ENCODE results near the gene ITGB6. TPM values are rescaled to one million over a fixed set of nuclear protein-coding genes. Genes with fewer than 3 reads are reported as not detected.

ITGB6 gene
- total and polyA plus RNA-seq, 2 of the 8 experiments (the other 6 are each of a cell fraction or from before 2014, with no cell fraction given), result not detected

DNA sequence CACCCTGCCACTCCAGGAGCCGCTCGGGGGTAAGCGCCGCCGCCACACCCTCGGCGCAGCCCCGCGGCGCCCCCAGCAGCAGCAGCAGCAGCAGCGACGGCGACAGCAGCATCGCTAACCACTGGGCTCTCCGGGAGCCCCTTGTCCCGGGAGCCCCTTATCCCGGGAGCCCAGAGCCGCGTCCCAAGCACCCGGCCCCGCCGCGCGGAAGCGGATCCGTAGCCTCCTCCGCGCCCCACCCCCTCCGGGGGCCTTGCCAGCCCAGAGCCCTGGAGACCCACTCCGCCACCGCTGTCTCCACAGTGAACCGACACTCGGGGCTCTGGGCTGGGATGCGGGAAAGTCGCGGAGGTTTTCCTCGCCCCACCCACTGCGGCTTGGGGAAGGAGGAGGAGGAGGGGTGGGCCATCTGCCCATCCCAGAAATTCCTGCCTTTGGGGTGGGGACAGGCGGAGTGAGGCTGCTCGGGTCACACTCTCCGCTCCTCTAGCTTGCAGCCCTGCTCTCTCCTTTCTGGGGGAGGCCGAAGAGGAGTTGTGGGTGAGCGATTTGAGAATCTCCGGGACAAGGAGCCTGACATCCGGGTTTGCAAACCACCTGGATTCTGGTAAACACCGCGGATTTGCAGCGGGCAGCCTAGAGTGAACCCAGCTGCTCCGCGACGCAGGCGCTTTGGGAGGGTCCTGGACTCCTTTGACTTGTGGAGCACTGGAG lies 137.6 kb downstream of the ITGB6 start, which contains the start of gene PLA2R1:
Gene PLA2R1, minus strand, starts transcription at position 324 of the 714 bp plus-strand sequence. Its CDS starts 212 bp downstream, at position 112.
- ChIA-PET POLR2A (ENCODE audit: partially characterized antibody) (interaction anchor here (0.6 to 1.6 kb wide), 3 partner anchors 9 to 776 kb away, joined by 3 to 4 read pairs (median 4); partner anchors contain the start of gene WDSUB1), CTCF (ENCODE audit: partially characterized antibody) (interaction anchor here (1.3 kb wide), 2 partner anchors 11 to 14 kb away, joined by 3 to 4 read pairs; no protein-coding TSS in a partner anchor)
- Histone ChIP-seq H4K20me1 (replicated peaks in 1 of 2; ENCODE audit: control insufficient read depth in 1 of 2, insufficient read depth in 2 of 2, low read length in 2 of 2) (no peaks in the 10 kb centered on the region), H3K56ac (replicated peaks; ENCODE audit: insufficient read length, low read depth, low read length) (no peak within 1 kb of the TSS), H2BK15ac (ENCODE audit: low read length) (no peak within 1 kb of the TSS), H2AFZ (ENCODE audit: low read length) (peak within 1 kb of the TSS; percentile 88), H3K14ac (ENCODE audit: insufficient read length) (no peak within 1 kb of the TSS), H3K4me2 (ENCODE audit: insufficient read depth in 1 of 2, low read depth in 2 of 2, low read length in 2 of 2) (peak within 1 kb of the TSS; percentile 72 to 94), H2BK5ac (ENCODE audit: low read depth, low read length) (no peak within 1 kb of the TSS; the same call in 1 of the 2 replicates), H3K27me3 (replicated peaks in 1 of 4; ENCODE audit: control insufficient read depth in 3 of 4, extremely low read depth in 1 of 4, insufficient read depth in 3 of 4, low read length in 3 of 4) (peaks cover 0 to 18% (median 17%) of the 10 kb centered on the region in 4 experiments; a peak in 6 of 7 replicates), H3K79me1 (ENCODE audit: low read depth, low read length) (no peaks in the 10 kb centered on the region), H3K36me3 (ENCODE audit: control insufficient read depth in 2 of 4, insufficient read depth in 4 of 4, low read length in 3 of 4) (peaks cover 0 to 5% (median 0%) of the 10 kb centered on the region in 4 experiments; a peak in 1 of 8 replicates), H2BK20ac (ENCODE audit: low read length) (peak within 1 kb of the TSS; percentile 93; the same call in 1 of the 2 replicates), H3K27ac (ENCODE audit: low read depth, low read length) (no peak within 1 kb of the TSS), H3K9ac (replicated peaks in 1 of 4; ENCODE audit: extremely low read depth in 1 of 4, low read depth in 3 of 4, low read length in 3 of 4) (peak within 1 kb of the TSS in 2 of 4 experiments; percentile 27 to 44; a peak in 3 of 7 replicates), H3K23me2 (ENCODE audit: low read depth, low read length) (peaks cover 11% of the 10 kb centered on the region; the same call in 1 of the 2 replicates), H4K5ac (ENCODE audit: insufficient read length, low read depth, low read length) (no peak within 1 kb of the TSS), H3K4me3 (ENCODE audit: extremely low read depth in 1 of 4, insufficient read depth in 2 of 4, low read depth in 3 of 4, low read length in 4 of 4) (peak within 1 kb of the TSS; percentile 33 to 78 (median 62)), H3K23ac (ENCODE audit: insufficient read length) (no peak within 1 kb of the TSS), H2AK5ac (ENCODE audit: low read depth, low read length) (no peak within 1 kb of the TSS), H4K8ac (ENCODE audit: extremely low read depth, insufficient read depth, low read length) (no peak within 1 kb of the TSS; the same call in 1 of the 2 replicates), H2BK120ac (replicated peaks; ENCODE audit: low read depth, low read length) (no peak within 1 kb of the TSS), H3K18ac (ENCODE audit: extremely low read depth, low read length) (peak within 1 kb of the TSS; percentile 51), H3K4ac (replicated peaks; ENCODE audit: insufficient read length, low read depth, low read length) (no peak within 1 kb of the TSS), H2BK12ac (ENCODE audit: low read depth, low read length) (peak within 1 kb of the TSS; percentile 29; the same call in 1 of the 2 replicates), H3K79me2 (ENCODE audit: control insufficient read depth in 1 of 2, insufficient read depth in 2 of 2, low read length in 2 of 2) (no peaks in the 10 kb centered on the region), H3K9me3 (ENCODE audit: insufficient read depth in 2 of 2, low read depth in 1 of 2, low read length in 1 of 2) (peaks cover 0 to 6% of the 10 kb centered on the region in 2 experiments; a peak in 1 of 4 replicates), H4K91ac (replicated peaks; ENCODE audit: insufficient read length, low read length) (no peak within 1 kb of the TSS), H3K4me1 (replicated peaks in 1 of 4; ENCODE audit: control insufficient read depth in 3 of 4, insufficient read depth in 4 of 4, low read length in 3 of 4) (peaks cover 4 to 8% (median 5%) of the 10 kb centered on the region in 4 experiments; a peak in 6 of 7 replicates)
- 1% methylated on average over 41 of the region's 52 CpGs; no CpG with 5 or more reads in 1 of the 2 experiments for WGBS, 2 experiments (ENCODE audit: extremely low coverage in 1 of 2, insufficient coverage in 1 of 2, insufficient read length in 1 of 2, insufficient replicate concordance in 2 of 2, low coverage in 1 of 2, low lambda C conversion rate in 2 of 2, missing lambda C conversion rate in 1 of 2)
- FAIRE-seq, result no peak
- DNase-seq (ENCODE audit: low read depth in 1 of 2, low spot score in 2 of 2), result peak in 1 of 2 experiments; percentile 83
- no peak for TF ChIP-seq SP1 (IDR thresholded peaks at IDR 0.05; ENCODE audit: low read depth, low read length)
- TF ChIP-seq EZH2 (IDR thresholded peaks at IDR 0.05; ENCODE audit: low read depth, low read length, severe bottlenecking), result peak; percentile 48
- no peak for TF ChIP-seq RXRA (IDR thresholded peaks at IDR 0.05; ENCODE audit: insufficient read depth, low read depth, low read length)
- TF ChIP-seq, protein P1, sequence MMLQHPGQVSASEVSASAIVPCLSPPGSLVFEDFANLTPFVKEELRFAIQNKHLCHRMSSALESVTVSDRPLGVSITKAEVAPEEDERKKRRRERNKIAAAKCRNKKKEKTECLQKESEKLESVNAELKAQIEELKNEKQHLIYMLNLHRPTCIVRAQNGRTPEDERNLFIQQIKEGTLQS (IDR thresholded peaks at IDR 0.05; ENCODE audit: insufficient read depth, low read depth, low read length), result no peak
- TF ChIP-seq, protein P2, sequence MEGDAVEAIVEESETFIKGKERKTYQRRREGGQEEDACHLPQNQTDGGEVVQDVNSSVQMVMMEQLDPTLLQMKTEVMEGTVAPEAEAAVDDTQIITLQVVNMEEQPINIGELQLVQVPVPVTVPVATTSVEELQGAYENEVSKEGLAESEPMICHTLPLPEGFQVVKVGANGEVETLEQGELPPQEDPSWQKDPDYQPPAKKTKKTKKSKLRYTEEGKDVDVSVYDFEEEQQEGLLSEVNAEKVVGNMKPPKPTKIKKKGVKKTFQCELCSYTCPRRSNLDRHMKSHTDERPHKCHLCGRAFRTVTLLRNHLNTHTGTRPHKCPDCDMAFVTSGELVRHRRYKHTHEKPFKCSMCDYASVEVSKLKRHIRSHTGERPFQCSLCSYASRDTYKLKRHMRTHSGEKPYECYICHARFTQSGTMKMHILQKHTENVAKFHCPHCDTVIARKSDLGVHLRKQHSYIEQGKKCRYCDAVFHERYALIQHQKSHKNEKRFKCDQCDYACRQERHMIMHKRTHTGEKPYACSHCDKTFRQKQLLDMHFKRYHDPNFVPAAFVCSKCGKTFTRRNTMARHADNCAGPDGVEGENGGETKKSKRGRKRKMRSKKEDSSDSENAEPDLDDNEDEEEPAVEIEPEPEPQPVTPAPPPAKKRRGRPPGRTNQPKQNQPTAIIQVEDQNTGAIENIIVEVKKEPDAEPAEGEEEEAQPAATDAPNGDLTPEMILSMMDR (IDR thresholded peaks at IDR 0.05; ENCODE audit: control extremely low read depth in 1 of 3, insufficient read depth in 1 of 3, low read depth in 1 of 3, low read length in 3 of 3), result no peak
- no peak; a peak in 1 of 4 replicates for TF ChIP-seq RAD21 (IDR thresholded peaks at IDR 0.05 in 1 of 2, conservative IDR thresholded peaks at IDR 0.05 in 1 of 2; ENCODE audit: low read depth in 2 of 2, low read length in 2 of 2)
- TF ChIP-seq TEAD4 (IDR thresholded peaks at IDR 0.05; ENCODE audit: low read depth, low read length), result peak; percentile 79

Data from H1 (cell line).